GM19438 (cell line): Measurements from ENCODE around the gene UBL7.
"Not testable (repeated sequence)": the region's sequence is repeated elsewhere in the genome, so short reads cannot be mapped to it uniquely, and the experiment has no call there.

Source experiments
- ATAC-seq: cut with Tn5 transposase; IDR thresholded peaks from one replicate; pipeline ENCODE4 v1.9.1; 2021; ENCODE audit warnings: low read depth; ENCODE audit not compliant: unreplicated experiment

The UBL7 gene

GRCh38 chr15:74464897-74465296 lies 3.9 kb upstream of the UBL7 start:
- no peak for ATAC-seq

DNA sequence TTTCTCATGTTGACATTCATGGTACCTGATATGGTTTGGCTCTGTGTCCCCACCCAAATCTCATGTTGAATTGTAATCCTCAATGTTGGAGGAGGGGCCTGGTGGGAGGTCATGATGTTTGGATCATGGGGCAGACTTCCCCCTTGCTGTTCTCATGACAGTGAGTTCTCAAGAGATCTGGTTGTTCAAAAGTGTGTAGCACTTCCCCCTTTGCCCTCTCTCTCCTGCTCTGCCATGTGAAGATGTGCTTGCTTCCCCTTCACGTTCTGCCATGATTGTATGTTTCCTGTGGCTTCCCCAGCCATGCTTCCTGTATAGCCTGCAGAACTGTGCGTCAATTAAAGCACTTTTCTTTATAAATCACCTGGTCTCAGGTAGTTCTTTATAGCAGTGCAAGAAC lies 3.3 kb upstream of the UBL7 start:
- no peak for ATAC-seq

GRCh38 chr15:74463634-74464033 lies 2.7 kb upstream of the UBL7 start:
- ATAC-seq = no peak

DNA sequence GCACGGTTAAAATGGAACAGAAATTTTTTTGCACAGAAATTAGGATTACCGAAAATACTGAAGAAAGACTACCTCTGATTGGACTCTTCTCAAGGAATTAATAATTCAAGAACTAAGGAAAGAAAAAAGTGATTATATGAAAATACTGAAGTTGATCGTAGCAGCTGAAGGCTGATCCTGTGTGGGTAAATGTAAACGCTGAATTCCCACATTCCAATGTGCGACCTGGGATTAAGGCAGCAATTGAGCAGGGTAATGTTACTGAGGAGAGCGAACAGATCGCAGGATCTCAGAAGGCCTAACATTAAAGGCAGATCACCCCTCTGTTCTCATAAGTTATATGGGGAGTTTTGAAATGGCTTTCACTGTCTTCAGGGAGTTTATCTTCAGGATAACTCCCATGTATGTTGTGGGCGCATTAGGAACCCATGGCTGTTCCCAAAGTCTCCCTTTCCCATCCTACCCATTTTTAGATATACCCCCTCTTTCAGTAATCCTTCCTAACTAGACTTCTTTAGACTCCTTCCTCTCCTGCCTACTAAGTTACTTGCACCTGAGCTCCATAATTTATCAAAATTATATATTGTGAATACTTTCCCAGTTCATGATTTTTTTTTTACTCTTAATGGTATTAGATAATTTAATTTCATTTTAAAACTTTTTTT lies 1.0 kb upstream of the UBL7 start:
- ATAC-seq = no peak

GRCh38 chr15:74460298-74460697 lies 662 bp downstream of the UBL7 start:
- ATAC-seq = no peak

- not testable (repeated sequence) for ATAC-seq
Observed at GRCh38 chr15:74459798-74460197, 1.2 kb downstream of the UBL7 start.

DNA sequence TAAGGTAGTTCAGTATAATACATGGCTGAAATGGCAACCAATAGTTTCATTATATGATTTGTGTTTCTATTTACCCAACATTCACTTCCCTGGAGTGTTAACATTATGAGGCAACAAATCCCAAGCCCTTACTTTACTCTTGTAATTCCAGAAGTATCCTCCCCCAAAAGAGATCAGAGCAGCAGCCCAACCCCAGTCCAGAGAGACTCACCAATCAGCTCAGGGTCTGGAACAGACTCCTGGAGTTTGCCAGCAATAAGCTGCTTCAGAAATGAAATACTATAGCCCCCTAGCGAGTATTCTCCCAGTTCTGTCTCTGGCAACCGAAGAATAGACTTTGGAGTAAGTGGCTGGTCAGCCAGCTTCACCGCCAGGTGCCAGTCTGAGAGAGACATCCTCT lies 2.5 kb downstream of the UBL7 start:
- no peak for ATAC-seq

DNA sequence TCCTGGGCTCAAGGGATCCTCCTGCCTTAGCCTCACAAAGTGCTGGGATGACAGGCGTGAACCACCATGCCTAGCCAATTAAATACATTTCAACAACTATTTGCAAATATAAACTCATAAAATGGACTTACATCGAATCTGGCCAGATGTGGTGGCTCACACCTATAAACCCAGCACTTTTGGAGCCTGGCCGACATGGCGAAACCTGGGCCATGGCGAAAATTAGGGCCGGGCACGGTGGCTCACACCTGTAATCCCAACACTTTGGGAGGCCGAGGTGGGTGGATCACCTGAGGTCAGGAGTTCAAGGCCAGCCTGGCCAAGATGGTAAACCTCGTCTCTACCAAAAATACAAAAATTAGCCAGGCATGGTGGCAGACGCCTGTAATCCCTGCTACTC lies 3.9 kb downstream of the UBL7 start:
- ATAC-seq = not testable (repeated sequence)

- no peak for ATAC-seq
Observed at GRCh38 chr15:74454764-74455500, 6.0 kb downstream of the UBL7 start.

GRCh38 chr15:74453925-74454763 lies 6.8 kb downstream of the UBL7 start:
- ATAC-seq = no peak

GRCh38 chr15:74451861-74452835 lies 8.8 kb downstream of the UBL7 start:
- no peak for ATAC-seq

DNA sequence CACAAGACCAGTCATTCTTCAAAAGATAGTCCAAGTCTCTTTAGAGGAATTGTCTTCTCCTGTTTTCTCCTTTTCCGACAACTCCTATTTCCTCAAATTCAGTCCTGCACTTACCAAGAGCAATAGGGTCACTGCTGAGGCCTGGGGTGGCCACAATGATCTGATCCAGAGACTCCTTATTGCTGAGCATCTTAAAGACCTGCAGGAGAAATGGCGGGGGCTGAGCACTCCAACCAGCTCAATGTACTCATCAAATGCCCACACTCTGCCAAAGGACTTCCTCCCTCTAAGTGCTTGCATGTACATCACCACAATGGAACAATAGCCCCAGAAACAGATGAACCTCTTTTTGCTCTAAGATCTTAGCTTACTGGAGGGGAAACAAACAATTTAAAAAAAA lies 9.6 kb downstream of the UBL7 start:
- no peak for ATAC-seq

- no peak for ATAC-seq
Observed at GRCh38 chr15:74449643-74450205, 11.2 kb downstream of the UBL7 start.

DNA sequence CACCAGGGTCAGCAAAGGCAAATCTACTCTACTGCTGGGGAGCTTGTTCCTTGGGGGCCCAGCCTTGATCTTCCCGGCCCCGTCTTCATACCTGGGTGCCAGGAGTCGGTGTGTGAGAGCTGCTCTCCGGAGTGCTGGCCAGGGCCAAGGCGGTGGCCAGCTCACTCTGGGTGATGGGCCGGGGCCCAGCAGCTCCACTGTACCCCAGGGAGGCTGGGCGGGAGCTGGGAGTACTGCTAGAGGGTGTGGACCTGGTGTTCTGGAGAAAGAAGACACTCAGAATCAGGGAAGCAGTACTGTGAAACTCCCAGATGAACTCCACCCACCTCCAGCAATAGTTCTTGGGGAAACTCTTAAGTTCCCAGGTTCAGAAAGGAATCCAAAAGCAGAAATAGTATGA lies 11.9 kb downstream of the UBL7 start:
- ATAC-seq = no peak

DNA sequence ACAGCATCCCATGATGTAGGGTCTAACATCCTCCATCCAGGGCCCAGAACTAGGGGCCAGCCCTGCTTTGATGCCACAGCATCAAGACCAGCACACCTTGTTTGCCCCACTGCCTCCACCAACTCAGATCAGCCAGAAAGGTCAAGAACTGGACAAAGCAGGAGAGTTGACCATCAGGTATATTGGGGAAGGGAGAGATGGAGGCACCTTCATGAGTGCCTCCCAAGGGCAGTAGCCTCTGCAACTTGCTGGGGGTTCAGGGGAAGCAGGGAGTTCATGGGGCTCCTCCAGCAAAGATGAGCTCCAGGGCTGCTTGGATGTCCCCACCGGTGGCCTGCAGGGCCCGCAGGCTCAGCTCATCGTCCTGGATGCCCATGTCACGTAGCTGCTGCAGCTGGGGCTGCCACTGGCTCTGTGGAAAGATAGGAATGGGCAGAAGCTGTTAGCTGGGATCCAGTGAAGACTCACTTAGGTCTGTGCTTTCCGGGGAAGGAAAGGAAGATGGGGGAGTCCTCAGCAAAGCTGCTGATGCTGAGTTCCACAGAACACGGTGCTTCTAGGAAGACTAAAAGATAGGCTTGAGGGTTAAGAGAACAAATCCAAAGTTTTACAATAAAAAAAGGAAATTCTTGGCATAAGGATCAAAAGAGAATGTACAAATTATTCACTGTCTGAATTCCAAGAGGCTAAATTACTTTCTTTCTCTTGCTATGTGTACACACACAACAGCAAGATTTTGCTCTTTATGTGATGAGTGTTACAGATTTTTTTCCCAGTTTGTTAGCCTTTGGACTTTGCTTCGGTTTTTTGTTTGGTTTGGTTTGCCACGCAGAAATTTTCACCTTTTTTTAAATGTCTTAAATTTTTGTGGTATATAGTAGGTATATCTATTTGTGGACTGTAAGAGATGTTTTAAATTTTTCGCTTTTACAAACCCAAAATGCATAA lies 14.9 kb downstream of the UBL7 start:
- ATAC-seq = no peak

DNA sequence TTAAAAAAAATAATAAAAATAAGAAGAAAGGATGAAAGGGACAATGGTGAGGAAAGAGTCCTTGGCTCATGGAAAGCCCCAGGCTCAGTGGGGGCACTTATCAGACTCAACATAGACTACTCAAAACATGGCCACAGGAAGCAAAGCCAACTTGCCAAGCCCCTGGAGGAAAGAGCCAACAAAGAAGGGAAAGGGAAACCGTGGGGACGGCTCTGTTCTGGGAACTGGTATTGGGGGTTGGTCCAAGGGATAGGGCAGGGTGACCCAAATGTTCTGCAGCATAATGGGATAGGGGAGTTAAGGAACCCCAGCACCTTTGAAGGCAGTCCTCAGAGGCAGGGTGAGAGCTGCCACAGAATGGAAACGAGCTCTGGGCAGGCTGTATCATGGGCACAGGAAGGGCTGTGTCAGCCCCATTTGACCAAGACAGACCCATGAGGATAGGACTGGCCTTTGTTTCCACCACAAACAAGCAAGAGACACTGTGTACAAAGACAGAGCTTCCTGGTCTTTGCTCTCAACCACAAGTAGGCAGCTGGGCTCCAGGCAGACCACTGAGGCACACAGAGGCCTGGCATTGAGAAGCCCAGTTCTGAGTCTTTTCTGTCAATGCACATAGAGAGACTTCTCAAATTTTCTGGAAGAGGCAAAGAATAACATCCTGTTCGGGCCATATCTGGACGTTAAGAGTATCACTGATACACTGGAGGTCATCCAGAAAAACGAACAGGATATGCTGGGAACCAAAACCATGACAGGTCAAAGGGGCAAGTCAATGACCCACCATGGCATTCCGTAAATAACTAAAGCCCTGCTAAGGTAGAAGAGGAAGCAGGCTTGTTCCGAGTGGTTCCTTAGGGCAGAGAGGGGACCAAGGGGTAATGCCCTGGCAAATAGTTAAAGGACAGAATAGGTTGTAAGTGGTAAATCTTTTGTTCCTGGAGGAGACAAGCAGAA lies 16.6 kb downstream of the UBL7 start:
- ATAC-seq = no peak

GRCh38 chr15:74443100-74443909 lies 17.7 kb downstream of the UBL7 start:
- ATAC-seq = no peak
